ENCODE data around the gene NDUFA3. TPM values are rescaled to one million over a fixed set of nuclear protein-coding genes. Genes with fewer than 3 reads are reported as not detected.

NDUFA3 gene
- total RNA-seq, 1 experiment from 2014 or later, result 134 TPM

DNA sequence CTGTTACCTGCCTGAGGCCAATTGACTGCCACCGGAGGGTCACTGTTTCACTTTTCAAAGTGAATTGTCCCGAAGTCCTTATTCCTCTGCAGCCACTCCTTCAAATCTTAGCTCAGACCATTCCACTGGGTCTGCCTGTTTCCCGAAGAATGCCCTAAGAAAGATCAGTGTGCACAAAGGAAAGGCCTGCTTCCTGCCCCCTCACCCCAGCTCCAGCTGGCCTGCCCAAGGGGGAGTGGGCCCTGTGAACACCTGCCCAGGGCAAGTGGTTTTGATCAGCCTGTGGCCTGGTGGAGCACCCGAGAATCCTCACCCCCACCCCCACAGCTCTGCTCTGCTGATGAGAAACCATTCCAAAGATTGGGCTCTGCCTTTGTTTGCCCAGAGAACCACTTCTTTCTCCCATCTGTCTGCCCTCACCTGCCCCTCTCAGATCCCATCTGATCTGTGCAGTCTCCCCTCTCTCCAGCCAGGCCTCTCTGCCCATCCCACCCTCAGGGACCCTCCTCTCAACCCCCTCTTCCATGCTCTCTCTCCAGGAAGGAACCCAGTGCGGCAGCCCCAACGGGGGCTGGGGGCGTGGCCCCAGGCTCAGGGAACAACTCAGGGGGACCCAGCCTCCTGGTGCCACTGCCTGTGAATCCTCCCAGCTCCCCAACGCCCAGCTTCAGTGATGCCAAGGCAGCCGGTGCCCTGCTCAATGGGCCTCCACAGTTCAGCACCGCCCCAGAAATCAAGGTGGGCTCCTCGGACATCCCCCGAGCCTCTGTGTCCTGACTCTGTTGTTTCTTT is 46.6 kb downstream of the NDUFA3 start:
- no peaks in the 10 kb centered on the region for H3K9me3 ChIP-seq (ENCODE audit: insufficient read depth, low read depth)

DNA sequence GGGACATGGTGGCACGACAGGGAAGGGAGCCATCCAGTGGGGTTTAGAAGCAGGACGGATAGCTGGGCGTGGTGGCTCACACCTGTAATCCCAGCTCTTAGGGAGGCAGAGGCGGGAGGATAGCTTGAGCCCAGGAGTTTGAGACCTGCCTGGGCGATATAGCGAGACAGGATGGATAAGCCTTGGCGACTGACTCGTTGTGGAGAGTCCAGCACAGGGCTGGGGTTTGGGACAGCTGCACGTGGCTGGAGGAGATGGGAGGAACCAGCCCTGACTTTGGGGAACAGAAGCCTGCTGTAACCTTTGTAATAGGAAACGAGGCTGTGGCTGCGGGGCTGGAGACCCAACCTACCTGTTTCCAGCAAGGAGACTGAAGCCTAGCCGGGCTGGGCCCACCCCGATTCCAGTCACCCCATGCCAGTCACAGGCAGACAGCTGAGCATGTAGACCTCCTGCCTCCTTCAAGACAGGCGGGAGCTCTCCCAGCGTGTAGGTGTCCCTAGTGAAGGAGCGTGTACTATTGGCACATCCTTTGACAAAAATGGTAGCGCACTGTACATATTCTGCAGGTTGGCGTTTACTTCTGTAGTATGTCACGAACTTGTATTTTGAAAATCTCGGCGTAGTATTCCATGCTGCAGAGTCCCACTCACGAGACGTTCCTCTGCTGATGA is 48.8 kb downstream of the NDUFA3 start:
- POLR2A ChIA-PET (ENCODE audit: unreplicated experiment), result interaction anchor here (1.1 kb wide), 1 partner anchor 15 kb away, joined by 4 read pairs; no protein-coding TSS in a partner anchor
- no peaks in the 10 kb centered on the region for H3K79me2 ChIP-seq (ENCODE audit: low read depth)
- H3K27ac ChIP-seq, result no peak overlapping the region
- CTCF ChIA-PET, result no interaction called here
- no peak overlapping the region for H3K4me2 ChIP-seq
- BruUV-seq (replicated peaks), result no TSS peak
- TF ChIP-seq, protein P1, sequence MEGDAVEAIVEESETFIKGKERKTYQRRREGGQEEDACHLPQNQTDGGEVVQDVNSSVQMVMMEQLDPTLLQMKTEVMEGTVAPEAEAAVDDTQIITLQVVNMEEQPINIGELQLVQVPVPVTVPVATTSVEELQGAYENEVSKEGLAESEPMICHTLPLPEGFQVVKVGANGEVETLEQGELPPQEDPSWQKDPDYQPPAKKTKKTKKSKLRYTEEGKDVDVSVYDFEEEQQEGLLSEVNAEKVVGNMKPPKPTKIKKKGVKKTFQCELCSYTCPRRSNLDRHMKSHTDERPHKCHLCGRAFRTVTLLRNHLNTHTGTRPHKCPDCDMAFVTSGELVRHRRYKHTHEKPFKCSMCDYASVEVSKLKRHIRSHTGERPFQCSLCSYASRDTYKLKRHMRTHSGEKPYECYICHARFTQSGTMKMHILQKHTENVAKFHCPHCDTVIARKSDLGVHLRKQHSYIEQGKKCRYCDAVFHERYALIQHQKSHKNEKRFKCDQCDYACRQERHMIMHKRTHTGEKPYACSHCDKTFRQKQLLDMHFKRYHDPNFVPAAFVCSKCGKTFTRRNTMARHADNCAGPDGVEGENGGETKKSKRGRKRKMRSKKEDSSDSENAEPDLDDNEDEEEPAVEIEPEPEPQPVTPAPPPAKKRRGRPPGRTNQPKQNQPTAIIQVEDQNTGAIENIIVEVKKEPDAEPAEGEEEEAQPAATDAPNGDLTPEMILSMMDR (conservative IDR thresholded peaks at IDR 0.05), result no peak
- no peak for TF ChIP-seq EZH2 (IDR thresholded peaks at IDR 0.05; ENCODE audit: low read depth)
- no peak for DNase-seq
- H3K36me3 ChIP-seq (ENCODE audit: low read depth), result peaks cover 21% of the 10 kb centered on the region
- peaks cover 44% of the 10 kb centered on the region for H4K20me1 ChIP-seq (ENCODE audit: insufficient read depth)
- H3K4me1 ChIP-seq (replicated peaks; ENCODE audit: insufficient read depth), result no peaks in the 10 kb centered on the region
- H3K9me3 ChIP-seq (ENCODE audit: insufficient read depth, low read depth), result no peaks in the 10 kb centered on the region
- no peak overlapping the region for H3K4me3 ChIP-seq
- H3K9me2 ChIP-seq (ENCODE audit: insufficient read depth), result no peaks in the 10 kb centered on the region
- intact Hi-C loops (cut with micrococcal nuclease; ENCODE audit: unreplicated experiment), result no loop called here
- H2AFZ ChIP-seq, result no peak overlapping the region
- H3K27me3 ChIP-seq (ENCODE audit: insufficient read depth, low read depth), result no peaks in the 10 kb centered on the region
- H3F3A ChIP-seq (ENCODE audit: insufficient read depth, low read depth), result peaks cover 69% of the 10 kb centered on the region

More for the DNA sequence above, 46.6 kb downstream of the NDUFA3 start:
- TF ChIP-seq, protein P1 (conservative IDR thresholded peaks at IDR 0.05), result no peak
- TF ChIP-seq EZH2 (IDR thresholded peaks at IDR 0.05; ENCODE audit: low read depth), result no peak
- Histone ChIP-seq H3K4me2 (no peak overlapping the region), H3K9me2 (ENCODE audit: insufficient read depth) (no peaks in the 10 kb centered on the region), H3K27me3 (ENCODE audit: insufficient read depth, low read depth) (no peaks in the 10 kb centered on the region), H3K4me1 (replicated peaks; ENCODE audit: insufficient read depth) (no peaks in the 10 kb centered on the region), H3K79me2 (ENCODE audit: low read depth) (no peaks in the 10 kb centered on the region), H3K27ac (no peak overlapping the region), H4K20me1 (ENCODE audit: insufficient read depth) (peaks cover 49% of the 10 kb centered on the region), H3F3A (ENCODE audit: insufficient read depth, low read depth) (peaks cover 55% of the 10 kb centered on the region), H3K36me3 (ENCODE audit: low read depth) (peaks cover 19% of the 10 kb centered on the region), H2AFZ (no peak overlapping the region), H3K4me3 (no peak overlapping the region)
- DNase-seq, result no peak
- intact Hi-C loops (cut with micrococcal nuclease; ENCODE audit: unreplicated experiment), result no loop called here
- no TSS peak for BruUV-seq (replicated peaks)
- ChIA-PET POLR2A (ENCODE audit: unreplicated experiment) (no interaction called here), CTCF (no interaction called here)

DNA sequence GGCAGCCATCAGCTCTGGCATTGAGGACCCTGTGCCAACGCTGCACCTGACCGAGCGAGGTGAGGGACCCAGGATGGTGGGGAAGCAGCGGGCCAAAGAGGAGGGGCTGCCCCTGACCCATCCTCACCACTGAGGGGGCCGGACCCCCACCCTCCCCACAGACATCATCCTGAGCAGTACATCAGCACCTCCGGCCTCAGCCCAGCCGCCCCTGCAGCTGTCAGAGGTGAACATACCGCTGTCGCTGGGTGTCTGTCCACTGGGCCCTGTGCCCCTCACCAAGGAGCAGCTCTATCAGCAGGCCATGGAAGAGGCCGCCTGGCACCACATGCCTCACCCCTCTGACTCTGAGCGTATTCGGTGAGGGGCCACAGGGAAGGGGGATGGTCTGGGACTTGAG is 49.6 kb downstream of the NDUFA3 start:
- Histone ChIP-seq H3K9me2 (ENCODE audit: insufficient read depth) (no peaks in the 10 kb centered on the region), H4K20me1 (ENCODE audit: insufficient read depth) (peaks cover 41% of the 10 kb centered on the region), H2AFZ (no peak overlapping the region), H3K9me3 (ENCODE audit: insufficient read depth, low read depth) (no peaks in the 10 kb centered on the region), H3K4me2 (no peak overlapping the region), H3K27ac (no peak overlapping the region), H3K79me2 (ENCODE audit: low read depth) (no peaks in the 10 kb centered on the region), H3K4me3 (no peak overlapping the region), H3K4me1 (replicated peaks; ENCODE audit: insufficient read depth) (peaks cover 3% of the 10 kb centered on the region; the same call in 1 of the 2 replicates), H3K36me3 (ENCODE audit: low read depth) (peaks cover 16% of the 10 kb centered on the region), H3F3A (ENCODE audit: insufficient read depth, low read depth) (peaks cover 69% of the 10 kb centered on the region), H3K27me3 (ENCODE audit: insufficient read depth, low read depth) (no peaks in the 10 kb centered on the region)
- intact Hi-C loops (cut with micrococcal nuclease; ENCODE audit: unreplicated experiment), result no loop called here
- no TSS peak for BruUV-seq (replicated peaks)
- ChIA-PET POLR2A (ENCODE audit: unreplicated experiment) (interaction anchor here (1.1 kb wide), 1 partner anchor 15 kb away, joined by 4 read pairs; no protein-coding TSS in a partner anchor), CTCF (no interaction called here)
- TF ChIP-seq, protein P1 (conservative IDR thresholded peaks at IDR 0.05), result no peak
- no peak for TF ChIP-seq EZH2 (IDR thresholded peaks at IDR 0.05; ENCODE audit: low read depth)
- peak in 1 of 2 experiments; percentile 3 for DNase-seq

Data from PC-9 (cell line).